Type B pancreatic cell (in vitro differentiated cells): ENCODE results near the gene STK40. TPM values are rescaled to one million over a fixed set of nuclear protein-coding genes. Genes with fewer than 3 reads are reported as not detected.

Experiments
- DNase-seq: peaks from one replicate; pipeline ENCODE4 v3.0.0; 2021; ENCODE audit warnings: mixed read lengths; ENCODE audit not compliant: unreplicated experiment; ENCODE audit errors: extremely low spot score
- H3K27ac Mint-ChIP-seq: 2 replicates; pipeline ENCODE4 v1.8.0; 2021; ENCODE audit warnings: mild to moderate bottlenecking, mixed read lengths
- H3K27me3 Mint-ChIP-seq: 2 replicates; pipeline ENCODE4 v1.8.0; 2021; ENCODE audit warnings: mixed read lengths
- H3K36me3 Mint-ChIP-seq: 2 replicates; pipeline ENCODE4 v1.8.0; 2021; ENCODE audit warnings: mixed read lengths
- H3K4me1 Mint-ChIP-seq: one replicate; pipeline ENCODE4 v1.8.0; 2021; ENCODE audit warnings: mixed read lengths; ENCODE audit not compliant: unreplicated experiment
- H3K4me3 Mint-ChIP-seq: 2 replicates; pipeline ENCODE4 v1.8.0; 2021; ENCODE audit warnings: mild to moderate bottlenecking, mixed read lengths
- H3K9me3 Mint-ChIP-seq: 2 replicates; pipeline ENCODE4 v1.8.0; 2021; ENCODE audit warnings: mixed read lengths
- total RNA-seq: library from RNA; stranded (reverse); gene quantifications from 2 replicates; pipeline ENCODE4 v1.2.1, GENCODE V29; 2021; ENCODE audit warnings: low replicate concordance
- TF ChIP-seq, protein P1 (sequence below): fragments of 200-600 bp; sonication (generic); conservative IDR thresholded peaks from 2 replicates; pipeline ENCODE4 v1.5.0; 2021; ENCODE audit warnings: antibody characterized with exemption, mild to moderate bottlenecking

STK40 gene
- total RNA-seq, 1 donor from 2014 or later = 58.5 TPM

DNA sequence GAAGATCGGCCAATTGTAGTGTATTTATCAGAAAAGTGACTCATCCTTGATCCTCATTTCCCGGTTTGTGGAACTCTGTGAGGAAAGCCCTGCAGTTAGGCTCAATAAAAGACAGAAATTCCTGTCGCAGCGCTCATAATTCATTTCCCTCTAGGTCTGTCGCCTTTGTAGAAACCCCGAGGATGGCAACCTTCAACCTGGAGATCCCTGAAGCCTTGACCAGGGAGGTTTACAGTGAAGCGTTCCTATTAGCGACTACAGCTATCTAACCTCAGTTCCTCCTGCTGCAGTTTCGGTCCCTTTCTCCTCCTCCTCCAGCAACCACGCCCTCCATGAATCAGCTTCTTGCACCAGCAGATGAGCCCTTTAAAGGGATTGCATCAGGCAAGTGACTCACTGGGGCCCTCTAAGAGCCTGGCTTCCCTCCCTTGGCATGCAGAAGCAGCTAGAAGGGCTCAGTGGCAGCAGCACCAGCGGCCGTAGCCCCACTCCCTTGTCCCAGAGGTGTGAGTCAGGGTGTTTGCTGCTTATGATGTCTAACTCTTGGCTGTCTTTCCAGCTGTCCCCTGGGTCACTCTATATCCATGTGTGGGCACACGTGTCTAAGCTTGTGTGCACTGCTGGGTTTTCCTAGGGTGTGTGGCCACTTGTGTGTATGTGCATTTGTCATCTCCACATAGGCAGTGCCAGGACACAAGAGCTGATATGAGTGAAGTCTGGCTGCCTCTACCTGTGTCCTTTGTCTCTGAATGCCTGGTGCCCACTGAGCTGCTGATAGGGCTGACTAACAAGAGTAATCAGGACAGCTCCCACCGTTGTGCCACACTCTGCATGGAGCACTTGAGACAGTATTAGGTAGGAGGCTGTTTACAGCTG is 779 bp upstream of the STK40 start:
- Mint-ChIP-seq H3K4me1 (peaks cover 35% of the 10 kb centered on the region), H3K27ac (peak overlapping the region; percentile 100), H3K9me3 (no peaks in the 10 kb centered on the region), H3K4me3 (peak overlapping the region; percentile 92), H3K36me3 (no peaks in the 10 kb centered on the region), H3K27me3 (no peaks in the 10 kb centered on the region)
- peak; percentile 74 for DNase-seq
- TF ChIP-seq, protein P1, sequence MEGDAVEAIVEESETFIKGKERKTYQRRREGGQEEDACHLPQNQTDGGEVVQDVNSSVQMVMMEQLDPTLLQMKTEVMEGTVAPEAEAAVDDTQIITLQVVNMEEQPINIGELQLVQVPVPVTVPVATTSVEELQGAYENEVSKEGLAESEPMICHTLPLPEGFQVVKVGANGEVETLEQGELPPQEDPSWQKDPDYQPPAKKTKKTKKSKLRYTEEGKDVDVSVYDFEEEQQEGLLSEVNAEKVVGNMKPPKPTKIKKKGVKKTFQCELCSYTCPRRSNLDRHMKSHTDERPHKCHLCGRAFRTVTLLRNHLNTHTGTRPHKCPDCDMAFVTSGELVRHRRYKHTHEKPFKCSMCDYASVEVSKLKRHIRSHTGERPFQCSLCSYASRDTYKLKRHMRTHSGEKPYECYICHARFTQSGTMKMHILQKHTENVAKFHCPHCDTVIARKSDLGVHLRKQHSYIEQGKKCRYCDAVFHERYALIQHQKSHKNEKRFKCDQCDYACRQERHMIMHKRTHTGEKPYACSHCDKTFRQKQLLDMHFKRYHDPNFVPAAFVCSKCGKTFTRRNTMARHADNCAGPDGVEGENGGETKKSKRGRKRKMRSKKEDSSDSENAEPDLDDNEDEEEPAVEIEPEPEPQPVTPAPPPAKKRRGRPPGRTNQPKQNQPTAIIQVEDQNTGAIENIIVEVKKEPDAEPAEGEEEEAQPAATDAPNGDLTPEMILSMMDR = no peak

DNA sequence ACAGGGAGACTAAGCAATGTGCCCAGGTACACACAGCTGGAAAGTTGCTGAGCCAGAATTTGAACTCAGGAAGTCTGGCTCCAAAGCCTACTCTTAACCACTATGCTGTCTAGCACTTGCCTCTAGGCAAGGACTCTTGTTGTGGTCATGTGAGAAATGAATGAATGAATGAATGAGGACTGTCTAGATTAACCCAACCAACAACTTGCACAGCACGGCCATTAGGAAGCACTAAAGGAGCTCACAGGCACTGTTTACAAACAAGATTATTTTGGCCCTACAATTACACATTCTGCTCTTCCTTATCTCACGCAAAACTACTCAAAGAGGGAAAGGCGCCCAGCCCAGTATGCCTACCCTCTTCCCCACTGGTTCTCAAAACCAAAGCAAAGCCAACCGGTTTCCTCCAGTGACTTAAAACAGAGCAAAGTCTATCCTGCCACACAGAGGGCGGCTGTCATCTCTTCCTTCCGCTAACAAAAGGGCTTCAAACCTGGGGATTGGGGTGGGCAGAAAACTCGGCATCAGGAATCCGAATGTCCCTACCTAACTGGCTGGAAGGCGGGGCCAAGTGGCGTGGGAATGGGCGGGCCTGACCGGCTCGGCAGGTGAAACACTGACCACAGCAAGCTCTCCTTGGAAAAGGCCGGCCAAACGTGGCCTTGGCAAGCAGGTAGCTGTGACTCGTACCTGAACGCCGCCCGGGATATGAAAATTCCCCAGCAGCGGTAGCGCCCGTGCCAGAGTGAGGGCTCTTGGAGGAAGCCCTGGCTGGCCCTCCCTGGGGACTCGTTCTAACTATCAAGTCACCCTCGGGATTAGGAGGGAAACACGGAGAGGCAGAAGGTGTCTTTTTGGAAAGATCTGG is 948 bp downstream of the STK40 start:
- Mint-ChIP-seq H3K27me3 (no peaks in the 10 kb centered on the region), H3K27ac (peak overlapping the region; percentile 97), H3K9me3 (no peaks in the 10 kb centered on the region), H3K4me3 (peak overlapping the region; percentile 92), H3K4me1 (peaks cover 50% of the 10 kb centered on the region), H3K36me3 (no peaks in the 10 kb centered on the region)
- TF ChIP-seq, protein P1 = no peak
- DNase-seq = no peak

DNA sequence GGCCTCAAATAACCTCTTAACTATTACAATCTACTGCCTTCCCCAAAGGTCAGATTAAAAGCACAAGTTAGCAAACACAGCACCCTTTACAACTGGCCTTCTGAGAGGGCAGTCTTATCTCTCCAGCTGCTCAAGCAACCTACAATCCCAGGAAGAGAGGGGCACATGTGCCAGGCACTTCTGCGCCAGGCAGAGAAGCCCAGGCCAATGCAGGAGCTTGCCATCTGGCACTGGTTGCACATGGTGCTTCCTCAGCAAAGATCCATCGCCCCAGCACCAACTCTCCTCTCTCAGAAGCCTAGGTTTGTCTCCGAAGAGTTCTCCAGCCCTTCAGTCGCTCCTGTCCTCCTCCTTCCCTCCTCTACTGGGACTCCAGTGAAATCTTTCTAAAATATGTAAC is 2.5 kb downstream of the STK40 start:
- Mint-ChIP-seq H3K4me1 (peaks cover 54% of the 10 kb centered on the region), H3K27ac (peak overlapping the region; percentile 54), H3K4me3 (peak overlapping the region; percentile 30), H3K36me3 (no peaks in the 10 kb centered on the region), H3K27me3 (no peaks in the 10 kb centered on the region), H3K9me3 (no peaks in the 10 kb centered on the region)
- DNase-seq = no peak
- TF ChIP-seq, protein P1 = no peak

DNA sequence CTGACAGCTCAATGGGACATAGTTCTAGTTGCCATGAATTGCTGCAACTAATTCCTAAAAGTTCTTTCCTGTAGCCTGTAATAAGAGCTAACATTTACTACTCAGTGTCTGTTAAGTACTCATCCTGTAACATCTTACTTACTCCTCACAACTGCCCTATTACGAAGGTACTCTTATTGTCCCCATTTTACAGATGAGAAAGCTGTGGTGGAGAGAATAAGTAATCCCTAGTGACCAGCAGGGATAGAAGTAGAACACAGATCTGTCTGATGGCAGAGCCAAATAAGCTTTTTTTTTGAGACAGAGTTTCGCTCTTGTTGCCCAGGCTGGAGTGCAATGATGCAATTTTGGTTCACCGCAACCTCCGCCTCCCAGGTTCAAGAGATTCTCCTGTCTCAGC is 3.1 kb downstream of the STK40 start:
- H3K27ac Mint-ChIP-seq = peak overlapping the region; percentile 54
- no peak for DNase-seq
- H3K4me3 Mint-ChIP-seq = no peak overlapping the region
- H3K27me3 Mint-ChIP-seq = no peaks in the 10 kb centered on the region
- H3K9me3 Mint-ChIP-seq = no peaks in the 10 kb centered on the region
- TF ChIP-seq, protein P1 = no peak
- H3K36me3 Mint-ChIP-seq = no peaks in the 10 kb centered on the region
- H3K4me1 Mint-ChIP-seq = peaks cover 52% of the 10 kb centered on the region

DNA sequence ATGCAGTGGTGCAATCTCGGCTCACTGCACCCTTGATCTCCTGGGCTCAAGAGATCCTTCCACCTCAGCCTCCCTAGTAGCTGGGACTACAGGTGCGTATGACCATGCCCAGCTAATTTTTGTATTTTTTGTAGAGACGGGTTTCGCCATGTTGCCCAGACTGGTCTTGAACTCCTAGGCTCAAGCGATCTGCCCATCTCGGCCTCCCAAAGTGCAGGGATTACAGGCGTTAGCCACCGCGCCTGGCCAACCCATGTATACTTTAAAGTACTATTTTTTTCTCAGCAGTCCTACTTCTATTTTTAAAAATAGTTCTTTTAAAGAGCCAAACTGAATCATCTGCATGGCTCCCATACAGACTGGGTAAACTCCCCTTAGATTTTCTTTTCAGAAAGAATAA is 3.5 kb downstream of the STK40 start:
- H3K4me3 Mint-ChIP-seq = no peak overlapping the region
- TF ChIP-seq, protein P1 = no peak
- DNase-seq = no peak
- H3K4me1 Mint-ChIP-seq = peaks cover 48% of the 10 kb centered on the region
- no peaks in the 10 kb centered on the region for H3K27me3 Mint-ChIP-seq
- no peaks in the 10 kb centered on the region for H3K36me3 Mint-ChIP-seq
- peak overlapping the region; percentile 27 for H3K27ac Mint-ChIP-seq
- H3K9me3 Mint-ChIP-seq = no peaks in the 10 kb centered on the region
